Glomerular visceral epithelial cell (primary cell): Measurements from ENCODE around the gene UFD1.
A peak's percentile ranks its signal among the peaks of the same experiment; 100 is the strongest.

Experiments
- DNase-seq: peaks from one replicate; pipeline ENCODE4 v3.0.0-alpha.2; 2016; ENCODE audit errors: extremely low spot score

UFD1 gene

GRCh38 chr22:19495562-19496323 is 16.8 kb upstream of the UFD1 start:
- no peak for DNase-seq

- no peak for DNase-seq
These were observed 15.7 kb upstream of the UFD1 start for GRCh38 chr22:19494676-19495173.

- no peak for DNase-seq
These were observed 15.1 kb upstream of the UFD1 start for GRCh38 chr22:19494001-19494560.

GRCh38 chr22:19492504-19493174 is 13.6 kb upstream of the UFD1 start:
- no peak for DNase-seq

GRCh38 chr22:19490628-19491230 is 11.7 kb upstream of the UFD1 start:
- DNase-seq = no peak

GRCh38 chr22:19488884-19489843 is 10.2 kb upstream of the UFD1 start:
- no peak for DNase-seq

- no peak for DNase-seq
These were observed 9.3 kb upstream of the UFD1 start for GRCh38 chr22:19488285-19488684.

GRCh38 chr22:19483481-19484244 is 4.7 kb upstream of the UFD1 start:
- DNase-seq = no peak

- DNase-seq = no peak
These were observed 3.3 kb upstream of the UFD1 start for GRCh38 chr22:19482297-19482696.

- no peak for DNase-seq
These were observed 1.8 kb upstream of the UFD1 start for GRCh38 chr22:19480789-19481188.

- no peak for DNase-seq
These were observed 1.2 kb upstream of the UFD1 start for GRCh38 chr22:19480173-19480568.

GRCh38 chr22:19479355-19480172 is 571 bp upstream of the UFD1 start, which contains the start of gene CDC45:
Gene CDC45, plus strand, starts transcription at chr22:19479920. Its CDS starts 49 bp downstream, at chr22:19479969.
- peak; percentile 96 for DNase-seq

GRCh38 chr22:19478045-19478900 is 720 bp downstream of the UFD1 start:
- DNase-seq = no peak

GRCh38 chr22:19477321-19478044 is 1.5 kb downstream of the UFD1 start:
- DNase-seq = no peak

- DNase-seq = no peak
These were observed 3.0 kb downstream of the UFD1 start for GRCh38 chr22:19476023-19476422.

- DNase-seq = no peak
These were observed 5.4 kb downstream of the UFD1 start for GRCh38 chr22:19473578-19473977.

GRCh38 chr22:19472233-19472632 is 6.8 kb downstream of the UFD1 start:
- DNase-seq = no peak

GRCh38 chr22:19471572-19471971 is 7.4 kb downstream of the UFD1 start:
- no peak for DNase-seq
